LNCAP (cell line): ENCODE results near the gene PLXNB3.

Source experiments
- CTCF ChIP-seq: fragments of 450-650 bp; IDR thresholded peaks from 2 replicates; pipeline ENCODE4 v1.5.1; 2017; ENCODE audit warnings: mild to moderate bottlenecking

PLXNB3 gene

GRCh38 chrX:153779891-153780677 is 16.0 kb downstream of the PLXNB3 start:
- TF ChIP-seq CTCF, result no peak

- no peak for TF ChIP-seq CTCF
Observed at GRCh38 chrX:153780678-153781427, 16.8 kb downstream of the PLXNB3 start, which contains the start of gene SRPK3. TSS of gene SRPK3 (plus strand) at chrX:153781041. CDS start at chrX:153781087, 46 bp downstream.

GRCh38 chrX:153781428-153782047 is 17.5 kb downstream of the PLXNB3 start:
- no peak for TF ChIP-seq CTCF

- TF ChIP-seq CTCF, result no peak
Observed at GRCh38 chrX:153782313-153782712, 18.3 kb downstream of the PLXNB3 start.

- no peak for TF ChIP-seq CTCF
Observed at GRCh38 chrX:153782871-153783270, 18.8 kb downstream of the PLXNB3 start.

GRCh38 chrX:153783378-153784013 is 19.4 kb downstream of the PLXNB3 start:
- no peak for TF ChIP-seq CTCF

- TF ChIP-seq CTCF, result no peak
Observed at GRCh38 chrX:153784325-153784967, 20.4 kb downstream of the PLXNB3 start.
